NCI-H146 treated with DMSO at 0.1 percent for 48 hours (cell line): ENCODE measurements around the gene DLX6.
A peak's percentile ranks its signal among the peaks of the same experiment; 100 is the strongest.
"Not testable (repeated sequence)": the region's sequence is repeated elsewhere in the genome, so short reads cannot be mapped to it uniquely, and the experiment has no call there.

Source experiments
- DNase-seq: peaks from one replicate; lab custom pipeline; 2025; ENCODE audit not compliant: unreplicated experiment; lab: John Stamatoyannopoulos, UW

Gene DLX6

GRCh38 chr7:97021747-97022490 lies 16.6 kb downstream of the DLX6 start:
- peak; percentile 46 for DNase-seq

GRCh38 chr7:97022491-97023306 lies 17.3 kb downstream of the DLX6 start:
- DNase-seq = no peak

DNA sequence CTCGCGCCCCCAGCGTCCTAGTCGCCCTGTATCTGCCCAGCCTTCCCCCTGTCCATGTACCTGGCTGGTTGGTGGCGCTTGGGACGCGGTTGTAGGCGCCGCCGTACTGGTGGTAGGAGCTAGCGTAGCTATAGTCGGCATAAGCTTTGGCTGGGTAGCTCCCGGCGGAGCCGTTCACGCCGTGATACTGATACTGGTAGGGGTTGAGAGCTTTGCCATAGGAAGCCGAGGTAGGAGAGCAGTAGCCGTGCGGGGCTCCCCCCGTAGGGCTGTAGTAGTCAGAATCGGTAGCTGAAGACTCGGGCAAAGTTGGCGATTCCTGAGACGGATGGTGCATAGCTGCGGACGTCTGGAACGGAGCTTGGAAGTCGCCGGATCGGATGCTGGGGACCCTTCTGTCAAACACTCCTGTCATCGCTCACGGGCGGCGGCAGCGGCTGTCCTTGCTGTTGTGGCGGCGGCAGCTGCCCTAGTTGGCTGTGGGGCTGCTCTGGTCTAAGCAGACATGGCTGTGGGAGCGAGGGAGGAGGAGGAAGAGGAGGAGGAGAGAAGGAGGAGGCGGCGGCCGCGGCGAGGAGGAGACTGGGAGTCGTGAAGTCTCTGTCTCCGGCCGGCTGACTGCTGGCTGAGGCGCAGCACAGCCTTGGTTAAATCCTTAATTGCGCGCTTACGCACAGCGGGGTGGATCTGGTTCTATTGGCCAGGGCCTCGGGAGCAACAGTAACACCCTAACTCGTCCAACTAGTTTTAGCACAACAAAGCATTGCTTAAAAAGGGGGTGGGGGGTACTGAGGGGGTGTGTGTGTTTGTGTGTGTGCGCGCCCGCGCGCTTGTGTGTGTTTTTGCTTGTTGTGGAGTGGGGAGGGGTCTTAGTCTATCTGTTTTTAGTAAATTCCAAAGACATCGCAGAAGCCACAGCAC lies 19.1 kb downstream of the DLX6 start, which contains the start of gene DLX5:
Gene DLX5 (minus strand): TSS at position 623 of the 921 bp plus-strand sequence. CDS start 208 bp downstream, at position 415.
- DNase-seq = peak; percentile 95

DNA sequence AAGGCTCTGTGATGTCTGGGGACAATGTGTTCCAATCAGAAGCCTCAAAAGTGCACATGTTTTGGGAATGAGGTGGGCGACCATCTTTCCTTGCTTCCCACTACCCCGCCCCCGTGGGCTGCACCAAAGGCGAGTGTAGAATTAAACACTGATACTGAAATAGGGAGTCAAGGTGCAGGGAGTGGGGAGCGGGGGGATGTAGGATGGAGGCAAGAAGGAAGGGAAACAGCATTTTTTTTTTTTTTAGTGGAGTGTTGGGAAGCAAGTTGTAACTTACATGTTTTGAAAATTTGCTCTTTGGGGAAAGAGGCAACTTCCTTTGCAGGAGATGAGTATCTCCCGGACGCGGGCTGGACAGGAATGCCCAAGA lies 19.8 kb downstream of the DLX6 start:
- no peak for DNase-seq

- DNase-seq = peak; percentile 73
Measured at GRCh38 chr7:97025983-97026714, 20.8 kb downstream of the DLX6 start.

- no peak for DNase-seq
Measured at GRCh38 chr7:97026715-97027426, 21.5 kb downstream of the DLX6 start.

GRCh38 chr7:97027427-97028234 lies 22.3 kb downstream of the DLX6 start:
- DNase-seq = peak; percentile 88

DNA sequence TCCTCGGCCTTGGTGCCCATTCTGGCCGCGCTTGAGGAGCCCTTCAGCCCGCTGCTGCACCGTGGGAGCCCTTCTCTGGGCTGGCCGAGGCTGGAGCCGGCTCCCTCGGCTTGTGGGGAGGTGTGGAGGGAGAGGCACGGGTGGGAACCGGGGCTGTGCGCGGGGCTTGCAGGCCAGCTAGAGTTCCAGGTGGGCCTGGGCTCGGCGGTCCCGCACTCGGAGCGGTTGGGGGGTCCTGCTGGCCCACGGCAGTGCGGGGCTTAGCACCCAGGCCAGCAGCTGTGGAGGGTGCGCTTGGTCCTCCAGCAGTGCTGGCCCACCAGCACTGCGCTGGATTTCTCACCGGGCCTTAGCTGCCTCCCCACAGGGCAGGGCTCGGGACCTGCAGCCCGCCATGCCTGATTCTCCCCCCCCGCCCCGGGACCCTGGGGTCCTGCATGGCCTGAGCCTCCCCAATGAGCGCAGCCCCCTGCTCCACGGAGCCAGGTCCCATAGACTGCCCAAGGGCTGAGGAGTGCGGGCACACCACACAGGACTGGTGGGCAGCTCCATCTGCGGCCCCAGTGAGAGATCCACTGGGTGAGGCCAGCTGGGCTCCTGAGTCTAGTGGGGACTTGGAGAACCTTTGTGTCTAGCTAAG lies 29.0 kb downstream of the DLX6 start:
- DNase-seq = not testable (repeated sequence)

- no peak for DNase-seq
Measured at GRCh38 chr7:97039374-97040065, 34.2 kb downstream of the DLX6 start.

DNA sequence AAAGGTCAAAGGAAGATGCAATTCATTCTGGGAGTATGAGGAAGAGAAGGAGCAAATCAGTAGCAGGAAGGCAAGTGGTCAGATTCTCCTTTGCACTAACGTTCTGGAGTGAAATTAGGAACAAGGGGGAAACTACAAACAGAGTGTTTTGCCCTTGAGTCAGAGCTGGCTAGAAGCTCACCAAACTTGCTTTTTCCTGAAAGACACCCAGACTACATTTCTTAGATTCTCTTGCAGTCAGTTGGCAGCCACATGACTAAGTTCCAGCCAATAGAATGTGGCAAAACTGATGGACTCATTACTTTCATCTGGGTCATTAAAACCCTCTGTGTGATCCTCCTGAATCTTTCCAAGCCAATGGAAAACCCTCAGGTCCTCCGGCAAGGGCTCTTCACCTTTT lies 37.9 kb downstream of the DLX6 start:
- no peak for DNase-seq
